Measurements from ENCODE around the gene TRAPPC12.
A peak's percentile ranks its signal among the peaks of the same experiment; 100 is the strongest.
"Not testable (repeated sequence)": the region's sequence is repeated elsewhere in the genome, so short reads cannot be mapped to it uniquely, and the experiment has no call there.

Gene TRAPPC12

GRCh38 chr2:3488061-3488531 lies 108.6 kb downstream of the TRAPPC12 start:
- no peak for DNase-seq

- DNase-seq, result no peak
Measured at GRCh38 chr2:3488855-3489763, 109.6 kb downstream of the TRAPPC12 start.

DNA sequence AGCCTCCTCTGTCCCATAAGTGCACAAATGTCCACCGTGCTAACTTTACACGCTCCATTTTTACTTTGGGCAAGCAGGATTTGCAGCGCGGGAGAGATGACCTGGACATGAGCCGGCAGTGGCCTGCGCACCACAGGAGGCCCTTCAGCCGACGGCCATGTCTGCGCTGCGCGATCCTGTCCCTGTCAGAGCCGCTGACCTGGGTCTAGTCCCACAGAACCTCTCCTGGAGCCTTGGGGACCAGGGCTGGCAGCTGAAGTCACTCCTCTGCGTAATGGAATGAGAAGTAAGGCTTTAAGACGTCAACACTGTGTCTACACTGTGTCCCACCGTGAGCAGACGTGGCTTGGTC lies 110.2 kb downstream of the TRAPPC12 start:
- no peak for DNase-seq

GRCh38 chr2:3490191-3491170 lies 111.0 kb downstream of the TRAPPC12 start:
- DNase-seq, result no peak

- DNase-seq, result no peak
Measured at GRCh38 chr2:3491306-3491705, 111.8 kb downstream of the TRAPPC12 start.

- DNase-seq, result no peak
Measured at GRCh38 chr2:3491716-3492474, 112.4 kb downstream of the TRAPPC12 start.

GRCh38 chr2:3492475-3492787 lies 112.9 kb downstream of the TRAPPC12 start:
- DNase-seq, result not testable (repeated sequence)

GRCh38 chr2:3492951-3493614 lies 113.6 kb downstream of the TRAPPC12 start:
- no peak for DNase-seq

- DNase-seq, result no peak
Measured at GRCh38 chr2:3493615-3494007, 114.1 kb downstream of the TRAPPC12 start.

DNA sequence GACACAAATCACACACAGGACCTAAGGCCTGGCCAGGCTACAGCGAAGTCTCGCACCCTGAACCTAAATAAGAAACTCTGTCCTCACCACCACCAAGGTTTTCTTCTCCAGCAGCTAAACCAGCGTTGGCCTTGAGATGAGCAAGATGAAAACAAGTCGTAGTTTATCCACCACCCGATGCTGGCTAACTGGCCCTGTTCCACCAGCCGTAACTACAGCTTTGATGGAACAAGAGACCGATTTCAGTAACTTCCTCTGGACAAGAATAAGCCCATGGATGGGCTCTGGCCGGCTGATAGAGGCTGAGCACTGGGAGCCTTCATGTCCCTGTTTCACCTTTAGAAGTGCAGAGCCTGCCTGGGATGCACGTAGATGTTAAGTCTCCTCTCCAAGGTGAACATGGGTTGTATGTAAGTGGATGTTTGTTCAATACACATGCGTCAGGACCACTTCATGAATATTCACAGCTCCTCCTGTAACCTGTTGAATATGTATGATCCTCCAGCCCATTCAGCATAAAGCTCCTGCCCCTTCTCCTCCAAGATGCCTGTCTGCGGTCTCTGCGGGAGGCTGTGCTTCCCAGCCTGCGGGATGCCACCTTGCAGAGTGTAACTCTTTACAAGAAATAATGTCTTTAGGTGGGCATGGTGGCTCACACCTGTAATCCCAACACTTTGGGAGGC lies 115.6 kb downstream of the TRAPPC12 start:
- DNase-seq, result no peak

- not testable (repeated sequence) for DNase-seq
Measured at GRCh38 chr2:3496708-3497080, 117.2 kb downstream of the TRAPPC12 start.

DNA sequence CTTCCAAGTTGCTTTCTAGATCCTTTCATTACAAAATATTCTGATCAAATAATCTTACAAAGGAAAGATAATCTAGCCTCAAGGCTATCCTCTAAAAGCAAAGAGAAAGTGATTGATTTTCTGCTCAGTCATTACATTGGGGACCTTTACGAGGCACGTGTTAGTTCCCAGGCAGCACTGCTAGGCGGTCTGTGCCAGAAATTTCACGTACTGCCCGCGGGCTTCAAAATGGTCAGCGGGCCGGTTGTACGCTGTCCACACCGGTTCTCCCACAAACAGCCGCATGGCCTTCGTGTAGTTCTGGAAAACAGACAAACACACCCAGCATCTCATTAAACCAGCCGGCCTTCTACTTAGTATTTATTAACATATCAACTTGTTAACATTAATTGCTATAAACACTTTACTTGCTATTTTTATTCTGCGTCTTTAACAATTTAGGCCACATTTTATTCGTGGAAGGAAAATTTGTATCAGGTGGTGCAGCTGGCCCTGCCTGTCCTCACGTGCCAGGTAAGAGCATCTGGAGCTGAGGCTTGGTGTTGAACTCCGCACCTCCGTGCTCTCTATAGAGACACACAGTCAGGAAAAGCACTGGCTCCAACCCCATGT lies 119.4 kb downstream of the TRAPPC12 start:
- no peak for DNase-seq

- DNase-seq, result no peak
Measured at GRCh38 chr2:3500326-3500899, 120.9 kb downstream of the TRAPPC12 start.

- DNase-seq, result no peak
Measured at GRCh38 chr2:3503046-3503445, 123.6 kb downstream of the TRAPPC12 start.

DNA sequence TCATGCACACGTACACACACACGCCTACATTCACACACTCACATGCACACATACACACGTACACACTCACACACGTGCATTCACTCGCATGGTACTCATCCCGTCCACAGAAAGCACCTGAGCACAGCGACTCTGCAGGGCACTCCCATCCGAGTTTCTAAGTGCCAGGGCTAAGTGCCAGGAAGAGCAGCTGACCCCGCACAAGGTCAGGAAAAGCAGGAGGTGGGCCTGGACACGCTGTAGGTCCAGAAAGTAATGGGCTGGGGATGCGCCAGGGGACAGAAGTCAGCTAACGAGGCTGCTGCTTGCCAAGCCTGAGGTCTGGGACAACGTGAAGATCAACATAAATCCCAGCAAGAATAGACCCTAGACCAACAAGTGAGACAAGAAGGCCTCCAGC lies 124.0 kb downstream of the TRAPPC12 start:
- no peak for DNase-seq

GRCh38 chr2:3504741-3505140 lies 125.2 kb downstream of the TRAPPC12 start:
- DNase-seq, result peak; percentile 72

DNA sequence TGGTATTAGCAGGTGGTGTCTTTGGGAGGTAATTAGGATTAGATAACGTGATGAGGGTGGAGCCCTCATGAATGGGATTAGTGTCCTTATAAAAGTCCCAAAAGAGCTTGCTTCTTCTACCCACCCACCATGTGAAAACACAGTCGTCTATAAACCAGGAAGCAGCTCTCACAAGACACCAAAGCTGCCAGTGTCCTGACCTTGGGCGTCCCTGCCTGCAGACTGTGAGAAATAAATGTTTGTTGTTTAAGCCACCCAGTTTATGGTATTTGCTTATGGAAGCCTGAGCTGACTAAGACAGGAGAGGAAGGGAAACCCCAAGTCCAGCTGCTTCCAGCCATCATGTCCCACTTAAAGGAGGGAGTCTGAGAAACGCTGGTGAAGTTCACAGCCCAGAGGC lies 126.3 kb downstream of the TRAPPC12 start:
- DNase-seq, result no peak

- no peak for DNase-seq
Measured at GRCh38 chr2:3512086-3512485, 132.6 kb downstream of the TRAPPC12 start.

- no peak for DNase-seq
Measured at GRCh38 chr2:3513026-3513810, 133.7 kb downstream of the TRAPPC12 start.

DNA sequence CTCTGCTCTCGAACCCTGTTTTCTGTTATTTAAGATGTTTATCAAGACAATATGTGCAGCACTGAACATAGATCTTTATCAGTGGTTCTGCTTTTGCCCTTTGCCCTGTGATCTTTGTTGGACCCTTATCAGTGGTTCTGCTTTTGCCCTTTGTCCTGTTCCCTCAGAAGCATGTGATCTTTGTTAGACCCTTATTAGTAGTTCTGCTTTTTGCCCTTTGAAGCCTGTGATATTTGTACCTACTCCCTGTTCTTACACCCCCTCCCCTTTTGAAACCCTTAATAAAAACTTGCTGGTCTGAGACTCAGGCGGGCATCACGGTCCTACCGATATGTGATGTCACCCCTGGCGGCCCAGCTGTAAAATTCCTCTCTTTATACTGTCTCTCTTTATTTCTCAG lies 135.9 kb downstream of the TRAPPC12 start:
- DNase-seq, result not testable (repeated sequence)
